GM23248 (cell line): Measurements from ENCODE around the gene FAT4.

Source experiments
- EZH2 ChIP-seq: fragments of 200-600 bp; sonication (generic); IDR thresholded peaks from 2 replicates; pipeline ENCODE4 v1.6.1; 2018; ENCODE audit warnings: antibody characterized with exemption, mild to moderate bottlenecking; ENCODE audit not compliant: insufficient read depth, poor library complexity, severe bottlenecking
- EZH2phosphoT487 ChIP-seq: fragments of 200-600 bp; sonication (generic); IDR thresholded peaks from 2 replicates; pipeline ENCODE4 v1.6.1; 2018; ENCODE audit warnings: antibody characterized with exemption, moderate library complexity, mild to moderate bottlenecking, low read depth; ENCODE audit not compliant: insufficient read depth

DNA sequence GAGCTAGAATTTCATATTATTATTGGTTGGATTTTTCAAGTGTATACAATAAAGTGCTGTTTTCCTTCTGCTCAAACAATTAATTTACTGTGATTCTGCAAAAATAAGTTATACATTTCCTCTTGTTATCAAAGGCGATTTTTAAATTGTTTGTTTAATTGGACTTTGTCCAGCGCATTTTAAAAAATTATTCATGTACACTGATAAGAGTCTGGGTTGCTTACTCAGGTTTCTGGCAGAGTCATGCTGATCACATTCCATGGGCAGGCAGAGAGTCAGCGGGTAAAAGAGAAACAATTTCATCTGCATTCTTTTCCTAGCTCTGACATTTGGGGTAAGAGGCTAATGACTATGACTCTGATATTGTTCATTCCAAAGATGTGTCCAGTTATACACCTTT, 8.9 kb downstream of the FAT4 start:
- TF ChIP-seq EZH2 = no peak
- TF ChIP-seq EZH2phosphoT487 = no peak
